ENCODE results near the gene NRG3. TPM values are rescaled to one million over a fixed set of nuclear protein-coding genes. Genes with fewer than 3 reads are reported as not detected.
A peak's percentile ranks its signal among the peaks of the same experiment; 100 is the strongest.

The NRG3 gene
- total RNA-seq, 1 donor from 2014 or later: 2.3 TPM

- no peaks in the 10 kb centered on the region for H3K9me3 ChIP-seq
- H3K27ac ChIP-seq: no peak overlapping the region
- no peaks in the 10 kb centered on the region for H3K4me1 ChIP-seq
- no peak for ATAC-seq
- no peaks in the 10 kb centered on the region for H3K36me3 ChIP-seq
- intact Hi-C loops (cut with DNase I): no loop called here
- TF ChIP-seq, protein P1, sequence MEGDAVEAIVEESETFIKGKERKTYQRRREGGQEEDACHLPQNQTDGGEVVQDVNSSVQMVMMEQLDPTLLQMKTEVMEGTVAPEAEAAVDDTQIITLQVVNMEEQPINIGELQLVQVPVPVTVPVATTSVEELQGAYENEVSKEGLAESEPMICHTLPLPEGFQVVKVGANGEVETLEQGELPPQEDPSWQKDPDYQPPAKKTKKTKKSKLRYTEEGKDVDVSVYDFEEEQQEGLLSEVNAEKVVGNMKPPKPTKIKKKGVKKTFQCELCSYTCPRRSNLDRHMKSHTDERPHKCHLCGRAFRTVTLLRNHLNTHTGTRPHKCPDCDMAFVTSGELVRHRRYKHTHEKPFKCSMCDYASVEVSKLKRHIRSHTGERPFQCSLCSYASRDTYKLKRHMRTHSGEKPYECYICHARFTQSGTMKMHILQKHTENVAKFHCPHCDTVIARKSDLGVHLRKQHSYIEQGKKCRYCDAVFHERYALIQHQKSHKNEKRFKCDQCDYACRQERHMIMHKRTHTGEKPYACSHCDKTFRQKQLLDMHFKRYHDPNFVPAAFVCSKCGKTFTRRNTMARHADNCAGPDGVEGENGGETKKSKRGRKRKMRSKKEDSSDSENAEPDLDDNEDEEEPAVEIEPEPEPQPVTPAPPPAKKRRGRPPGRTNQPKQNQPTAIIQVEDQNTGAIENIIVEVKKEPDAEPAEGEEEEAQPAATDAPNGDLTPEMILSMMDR (IDR thresholded peaks at IDR 0.05): no peak
- no peaks in the 10 kb centered on the region for H3K27me3 ChIP-seq
- H3K4me3 ChIP-seq: no peak overlapping the region
- no peak for DNase-seq
These were observed 517.5 kb downstream of the NRG3 start for GRCh38 chr10:82392533-82392932.

- DNase-seq (no peak), ATAC-seq (no peak)
- H3K27ac ChIP-seq: no peak overlapping the region
- no peak overlapping the region for H3K4me3 ChIP-seq
- H3K4me1 ChIP-seq: no peaks in the 10 kb centered on the region
- H3K36me3 ChIP-seq: no peaks in the 10 kb centered on the region
- TF ChIP-seq, protein P1 (IDR thresholded peaks at IDR 0.05): no peak
- intact Hi-C loops (cut with DNase I): no loop called here
- H3K27me3 ChIP-seq: no peaks in the 10 kb centered on the region
- H3K9me3 ChIP-seq: no peaks in the 10 kb centered on the region
These were observed 519.1 kb downstream of the NRG3 start for GRCh38 chr10:82394122-82394521.

GRCh38 chr10:82394987-82395386, 520.0 kb downstream of the NRG3 start:
- Histone ChIP-seq H3K27ac (no peak overlapping the region), H3K36me3 (no peaks in the 10 kb centered on the region), H3K9me3 (no peaks in the 10 kb centered on the region), H3K27me3 (no peaks in the 10 kb centered on the region), H3K4me3 (no peak overlapping the region), H3K4me1 (no peaks in the 10 kb centered on the region)
- DNase-seq (no peak), ATAC-seq (no peak)
- intact Hi-C loops (cut with DNase I): no loop called here
- TF ChIP-seq, protein P1 (IDR thresholded peaks at IDR 0.05): no peak

DNA sequence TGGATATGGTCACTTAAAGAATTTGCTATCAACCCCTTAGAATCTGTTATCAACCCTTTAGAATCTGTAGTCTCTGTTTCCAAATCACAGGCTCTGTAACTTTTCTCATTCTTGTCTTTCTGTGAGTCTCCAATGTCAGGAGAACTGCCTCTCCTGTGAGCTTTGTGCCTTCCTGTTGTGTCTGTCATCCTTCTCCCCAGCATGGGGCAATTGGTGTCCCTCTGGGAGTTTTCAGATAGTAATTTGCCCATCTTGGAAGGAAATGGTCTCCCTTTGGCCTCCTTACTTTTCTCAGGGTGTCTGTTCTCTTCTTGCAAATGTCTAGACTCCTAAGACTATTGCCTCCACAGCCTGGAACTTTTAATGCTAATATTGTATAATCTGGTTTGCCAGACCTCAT, 521.9 kb downstream of the NRG3 start:
- intact Hi-C loops (cut with DNase I): no loop called here
- no peak for ATAC-seq
- Histone ChIP-seq H3K27me3 (no peaks in the 10 kb centered on the region), H3K4me1 (no peaks in the 10 kb centered on the region), H3K36me3 (no peaks in the 10 kb centered on the region), H3K27ac (no peak overlapping the region), H3K4me3 (no peak overlapping the region), H3K9me3 (no peaks in the 10 kb centered on the region)
- TF ChIP-seq, protein P1 (IDR thresholded peaks at IDR 0.05): no peak
- DNase-seq: no peak

DNA sequence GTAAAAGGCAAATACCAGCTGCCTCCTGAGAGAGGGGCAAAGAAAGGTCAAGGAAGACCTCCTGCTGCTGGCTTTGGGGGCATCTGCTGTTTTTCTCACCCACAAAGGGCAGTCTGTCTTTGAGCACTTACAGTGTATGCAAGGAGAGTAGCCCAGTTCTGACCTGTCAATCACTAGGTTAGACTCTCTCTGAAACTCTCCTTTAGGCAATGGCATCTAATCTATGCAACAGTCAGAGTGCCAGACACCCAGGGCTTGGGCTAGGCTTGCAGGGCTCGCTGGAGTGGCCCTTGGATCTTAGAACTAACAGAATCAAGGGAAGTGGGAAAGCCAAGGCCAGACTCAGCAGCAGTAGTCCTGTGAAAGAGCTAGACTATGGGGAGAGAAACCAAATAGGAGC, 522.9 kb downstream of the NRG3 start:
- DNase-seq (no peak), ATAC-seq (peak; percentile 74)
- Histone ChIP-seq H3K4me1 (no peaks in the 10 kb centered on the region), H3K4me3 (no peak overlapping the region), H3K27me3 (no peaks in the 10 kb centered on the region), H3K36me3 (no peaks in the 10 kb centered on the region), H3K9me3 (no peaks in the 10 kb centered on the region), H3K27ac (no peak overlapping the region)
- intact Hi-C loops (cut with DNase I): no loop called here
- TF ChIP-seq, protein P1 (IDR thresholded peaks at IDR 0.05): no peak

- H3K4me3 ChIP-seq: no peak overlapping the region
- no peak for ATAC-seq
- no peaks in the 10 kb centered on the region for H3K9me3 ChIP-seq
- TF ChIP-seq, protein P1 (IDR thresholded peaks at IDR 0.05): no peak
- no peaks in the 10 kb centered on the region for H3K4me1 ChIP-seq
- no peaks in the 10 kb centered on the region for H3K36me3 ChIP-seq
- intact Hi-C loops (cut with DNase I): no loop called here
- H3K27ac ChIP-seq: no peak overlapping the region
- DNase-seq: no peak
- no peaks in the 10 kb centered on the region for H3K27me3 ChIP-seq
These were observed 524.9 kb downstream of the NRG3 start for GRCh38 chr10:82399850-82400249.

Data from upper lobe of right lung (tissue), 1 donor.